SU-DHL-6 (cell line): ENCODE measurements around the gene FGF7.

Experiments used
- CTCF ChIP-seq: fragments of 200-600 bp; sonication (generic); IDR thresholded peaks from one replicate; pipeline ENCODE4 v1.5.1; 2017; ENCODE audit warnings: antibody characterized with exemption, mild to moderate bottlenecking, low read length, moderate library complexity; ENCODE audit not compliant: insufficient read depth, poor library complexity, severe bottlenecking
- EZH2phosphoT487 ChIP-seq: fragments of 200-600 bp; sonication (generic), shearing (Covaris generic); conservative IDR thresholded peaks from 2 replicates; pipeline ENCODE4 v1.6.1; 2018; ENCODE audit warnings: mild to moderate bottlenecking, antibody characterized with exemption, low read length, moderate library complexity, mixed read lengths

- TF ChIP-seq CTCF (no peak), EZH2phosphoT487 (no peak)
Observed at GRCh38 chr15:49456166-49456565, 33.1 kb downstream of the FGF7 start.
